GM13977 (cell line): ENCODE measurements around the gene CDK6.
A peak's percentile ranks its signal among the peaks of the same experiment; 100 is the strongest.
"Not testable (repeated sequence)": the region's sequence is repeated elsewhere in the genome, so short reads cannot be mapped to it uniquely, and the experiment has no call there.

Experiments used
- DNase-seq: peaks from one replicate; pipeline ENCODE4 v3.0.0; 2012; ENCODE audit warnings: low spot score
- in situ Hi-C: fragments of 300-500 bp; cut with MboI; formaldehyde crosslinking; loops from one replicate; pipeline ENCODE4 v1.12.0; 2022; ENCODE audit warnings: low sequenced_read_pairs, low pct_unique_long_range_greater_than_20kb, mixed read lengths, inconsistent platforms; ENCODE audit not compliant: unreplicated experiment
- TF ChIP-seq, protein P1 (sequence below): IDR thresholded peaks from 2 replicates; pipeline ENCODE4 v1.5.1; 2012; ENCODE audit warnings: mild to moderate bottlenecking, control low read depth; ENCODE audit not compliant: insufficient read depth; ENCODE audit errors: extremely low read depth, missing control alignments

Gene CDK6

GRCh38 chr7:92876836-92877235, 40.5 kb upstream of the CDK6 start:
- no peak for DNase-seq
- TF ChIP-seq, protein P1, sequence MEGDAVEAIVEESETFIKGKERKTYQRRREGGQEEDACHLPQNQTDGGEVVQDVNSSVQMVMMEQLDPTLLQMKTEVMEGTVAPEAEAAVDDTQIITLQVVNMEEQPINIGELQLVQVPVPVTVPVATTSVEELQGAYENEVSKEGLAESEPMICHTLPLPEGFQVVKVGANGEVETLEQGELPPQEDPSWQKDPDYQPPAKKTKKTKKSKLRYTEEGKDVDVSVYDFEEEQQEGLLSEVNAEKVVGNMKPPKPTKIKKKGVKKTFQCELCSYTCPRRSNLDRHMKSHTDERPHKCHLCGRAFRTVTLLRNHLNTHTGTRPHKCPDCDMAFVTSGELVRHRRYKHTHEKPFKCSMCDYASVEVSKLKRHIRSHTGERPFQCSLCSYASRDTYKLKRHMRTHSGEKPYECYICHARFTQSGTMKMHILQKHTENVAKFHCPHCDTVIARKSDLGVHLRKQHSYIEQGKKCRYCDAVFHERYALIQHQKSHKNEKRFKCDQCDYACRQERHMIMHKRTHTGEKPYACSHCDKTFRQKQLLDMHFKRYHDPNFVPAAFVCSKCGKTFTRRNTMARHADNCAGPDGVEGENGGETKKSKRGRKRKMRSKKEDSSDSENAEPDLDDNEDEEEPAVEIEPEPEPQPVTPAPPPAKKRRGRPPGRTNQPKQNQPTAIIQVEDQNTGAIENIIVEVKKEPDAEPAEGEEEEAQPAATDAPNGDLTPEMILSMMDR: no peak
- in situ Hi-C loops: no loop called here

DNA sequence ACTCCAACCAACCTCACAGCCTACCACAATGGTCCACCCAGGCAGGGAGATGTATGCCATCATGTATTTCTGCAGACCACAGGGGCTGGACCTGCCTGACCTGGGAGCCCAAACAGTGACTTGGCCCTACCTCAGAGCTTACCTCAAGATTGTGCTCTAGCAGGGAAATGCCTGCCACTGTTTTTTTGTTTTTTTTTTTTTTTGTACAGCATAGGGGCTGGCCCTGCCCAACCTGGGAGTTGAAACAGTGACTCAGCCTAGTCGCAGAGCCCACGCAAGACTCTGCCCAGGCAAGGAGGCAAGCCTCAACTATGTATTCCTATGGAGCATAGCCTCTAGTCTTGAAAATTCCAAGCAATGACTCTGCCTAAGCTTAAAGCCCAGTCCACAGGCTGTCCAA, 39.3 kb upstream of the CDK6 start:
- in situ Hi-C loops: no loop called here
- DNase-seq: peak; percentile 14
- TF ChIP-seq, protein P1: no peak

DNA sequence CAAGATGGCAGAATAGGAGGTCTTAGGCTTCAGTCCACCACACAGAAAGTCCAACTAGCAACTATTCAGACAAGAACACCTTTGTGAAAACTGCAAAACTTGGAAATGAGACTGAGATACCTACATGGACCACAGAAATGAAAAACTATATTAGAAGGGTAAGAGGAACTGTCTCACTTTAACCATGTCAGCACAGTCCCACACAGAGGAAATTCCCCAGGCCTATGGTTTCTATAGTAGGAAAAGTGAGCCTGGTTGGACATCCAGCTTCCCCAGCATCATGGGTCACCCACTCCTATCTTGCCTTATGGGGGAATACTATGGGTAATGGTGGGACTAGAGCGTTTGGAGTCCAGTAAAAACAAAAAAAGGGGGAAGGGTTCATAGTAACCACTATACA, 38.8 kb upstream of the CDK6 start:
- no peak for DNase-seq
- in situ Hi-C loops: no loop called here
- TF ChIP-seq, protein P1: no peak

DNA sequence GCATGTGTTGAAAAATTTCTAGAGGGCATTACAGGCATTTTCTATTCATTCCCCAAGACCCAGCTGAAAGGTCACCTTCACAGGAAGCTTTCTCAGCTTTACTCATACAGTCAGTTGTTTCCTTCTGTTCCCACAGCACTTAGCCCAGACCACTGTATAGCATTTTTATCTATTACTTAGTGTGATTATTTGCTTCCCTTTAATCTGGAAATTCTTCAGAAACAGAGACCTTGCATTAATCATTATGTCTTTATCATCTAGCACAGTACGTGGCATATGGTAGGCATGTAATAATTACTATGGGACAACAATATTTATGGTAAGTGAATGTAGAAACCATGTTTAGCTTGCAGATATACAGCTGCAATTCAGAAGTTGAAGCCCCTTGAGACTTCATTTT, 38.2 kb upstream of the CDK6 start:
- no peak for DNase-seq
- TF ChIP-seq, protein P1: no peak
- in situ Hi-C loops: no loop called here

- in situ Hi-C loops: no loop called here
- no peak for DNase-seq
- TF ChIP-seq, protein P1: no peak
Observed at GRCh38 chr7:92873776-92874175, 37.4 kb upstream of the CDK6 start.

DNA sequence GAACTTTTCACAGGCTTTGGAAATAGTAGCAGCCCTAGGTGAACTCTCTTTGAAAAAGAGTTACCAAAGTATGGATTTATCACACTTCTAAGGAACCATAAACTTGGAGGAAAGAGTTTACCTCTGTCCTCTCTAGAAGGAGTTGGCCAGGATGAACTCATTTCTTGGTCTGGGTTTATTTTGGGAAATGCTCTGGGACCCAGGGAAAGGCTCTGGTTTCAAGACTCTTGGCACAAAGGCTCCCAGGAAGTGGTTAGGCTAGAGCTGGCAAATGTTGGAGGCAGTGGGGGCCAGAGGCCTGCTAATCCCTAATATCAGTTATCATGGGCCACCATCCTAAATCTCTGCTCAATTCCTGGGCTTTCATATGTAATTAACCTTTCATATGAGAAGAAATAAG, 36.3 kb upstream of the CDK6 start:
- in situ Hi-C loops: no loop called here
- TF ChIP-seq, protein P1: no peak
- DNase-seq: no peak

DNA sequence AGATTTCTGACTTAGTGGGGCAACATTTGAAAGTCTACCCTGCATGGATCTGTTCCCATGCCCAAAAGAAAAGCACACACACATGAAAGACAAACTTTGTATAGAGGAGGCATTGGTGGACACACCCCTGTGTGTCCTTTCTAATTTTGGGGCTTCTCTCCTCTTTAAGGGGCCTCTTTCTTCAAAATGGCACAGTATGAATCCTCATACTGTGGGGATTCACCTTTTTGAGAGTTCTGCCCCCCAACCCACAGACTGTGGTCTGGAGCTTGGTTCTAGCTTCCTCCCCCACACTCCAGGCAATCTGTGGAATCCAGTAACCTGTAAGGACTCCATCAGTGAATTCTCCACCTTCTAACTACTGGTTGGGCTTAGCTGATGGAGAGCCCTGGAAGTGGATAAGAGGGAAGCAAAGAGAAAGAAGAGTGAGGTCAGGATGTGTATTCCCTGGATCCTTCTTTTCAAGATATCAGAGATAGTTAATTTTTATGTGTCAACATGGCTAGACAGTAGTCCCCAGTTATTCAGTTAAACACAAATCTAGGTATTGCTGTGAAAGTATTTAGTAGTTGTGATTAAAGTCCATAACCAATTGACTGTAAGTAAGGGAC, 32.4 kb upstream of the CDK6 start:
- TF ChIP-seq, protein P1: no peak
- DNase-seq: no peak
- in situ Hi-C loops: no loop called here

GRCh38 chr7:92864169-92864568, 27.8 kb upstream of the CDK6 start:
- in situ Hi-C loops, DNase-seq: not testable (repeated sequence)
